ENCODE measurements around the gene SCCPDH. TPM values are rescaled to one million over a fixed set of nuclear protein-coding genes. Genes with fewer than 3 reads are reported as not detected.
A peak's percentile ranks its signal among the peaks of the same experiment; 100 is the strongest.

The SCCPDH gene
- total RNA-seq (2022) (28.4 and 32.2 TPM in 2 replicates), Bru-seq, nascent RNA (percentile 77 among the genes with signal in this experiment), BruChase-seq, experiment 1, labeled RNA remaining after a 6-hour chase (percentile 77 among the genes with signal in this experiment), BruChase-seq, experiment 2, labeled RNA remaining after a 2-hour chase (percentile 73 among the genes with signal in this experiment)
- long read RNA-seq, transcript SCCPDH-201 (12 exons, 2,503 nt) = major isoform, 130 of 149 reads
- long read RNA-seq, partial matches to known transcripts = 8 of 149 reads
- long read RNA-seq, other reads (novel, unspliced or antisense) = 11 of 149 reads

DNA sequence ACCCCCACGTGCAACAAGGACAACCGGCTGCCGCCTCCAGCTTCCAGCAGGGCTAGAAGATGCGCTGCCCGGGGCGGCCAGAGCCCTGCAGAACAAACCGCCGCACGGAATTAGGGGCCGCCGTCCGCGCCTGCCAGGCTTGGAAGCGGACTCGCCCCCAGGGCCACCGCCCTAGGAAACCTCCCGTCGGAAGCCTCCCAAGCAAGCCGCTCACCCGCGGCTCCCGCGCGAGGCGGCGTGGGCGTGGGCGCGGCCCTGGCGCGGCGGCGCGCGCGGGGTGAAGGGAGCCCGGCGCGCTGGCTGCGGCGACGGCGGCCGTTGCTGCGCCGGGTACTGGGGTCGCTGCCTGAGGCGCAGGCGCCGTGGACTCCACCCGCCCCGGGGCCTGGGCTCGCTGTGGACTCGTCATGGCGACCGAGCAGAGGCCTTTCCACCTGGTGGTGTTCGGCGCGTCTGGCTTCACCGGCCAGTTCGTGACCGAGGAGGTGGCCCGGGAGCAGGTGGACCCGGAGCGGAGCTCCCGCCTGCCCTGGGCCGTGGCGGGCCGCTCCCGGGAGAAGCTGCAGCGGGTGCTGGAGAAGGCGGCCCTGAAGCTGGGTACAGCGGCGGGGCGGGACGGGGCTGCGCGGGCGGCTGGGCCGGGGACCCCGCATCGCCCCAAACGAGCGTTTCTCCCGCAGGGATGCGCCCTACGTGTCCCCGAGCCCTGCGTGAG lies at the start of gene SCCPDH:
SCCPDH (plus strand) TSS at position 394 of the 715 bp plus-strand sequence; CDS start at position 408, 14 bp downstream.
- peak within 1 kb of the TSS; percentile 79 for H3K4me3 Mint-ChIP-seq (ENCODE audit: unreplicated experiment)
- peaks cover 28% of the 10 kb centered on the region for H3K9me3 Mint-ChIP-seq (ENCODE audit: unreplicated experiment)
- H3K4me1 Mint-ChIP-seq (ENCODE audit: insufficient read depth, unreplicated experiment) = peaks cover 10% of the 10 kb centered on the region
- H3K27ac Mint-ChIP-seq (ENCODE audit: low read depth, unreplicated experiment) = peak within 1 kb of the TSS; percentile 8
- ChIA-PET CTCF (interaction anchor here (0.5 to 3.2 kb wide), 21 partner anchors 11 to 649 kb away, joined by 3 to 21 read pairs (median 4); no protein-coding TSS in a partner anchor), POLR2A (interaction anchor here (0.7 to 2.0 kb wide), 14 partner anchors 8 to 158 kb away, joined by 3 to 19 read pairs (median 4); partner anchors contain the start of genes CNST and TFB2M)
- DNase-seq (ENCODE audit: unreplicated experiment) = peak; percentile 63
- intact Hi-C loops (cut with micrococcal nuclease) = loop anchor here (2.0 kb wide), 1 partner anchor 25 kb away; no protein-coding TSS in a partner anchor
- H3K27me3 Mint-ChIP-seq (ENCODE audit: insufficient read depth, unreplicated experiment) = no peaks in the 10 kb centered on the region
- H3K36me3 Mint-ChIP-seq (ENCODE audit: insufficient read depth, unreplicated experiment) = peaks cover 19% of the 10 kb centered on the region
- no TSS peak for BruUV-seq (replicated peaks)
- TF ChIP-seq CTCF (IDR thresholded peaks at IDR 0.05; ENCODE audit: unreplicated experiment) = no peak

GRCh38 chr1:246677842-246678241 lies 46.4 kb upstream of the SCCPDH start:
- H3K4me1 Mint-ChIP-seq (ENCODE audit: insufficient read depth, unreplicated experiment) = no peaks in the 10 kb centered on the region
- DNase-seq (ENCODE audit: unreplicated experiment) = no peak
- no peak overlapping the region for H3K4me3 Mint-ChIP-seq (ENCODE audit: unreplicated experiment)
- intact Hi-C loops (cut with micrococcal nuclease) = no loop called here
- no peaks in the 10 kb centered on the region for H3K36me3 Mint-ChIP-seq (ENCODE audit: insufficient read depth, unreplicated experiment)
- H3K27ac Mint-ChIP-seq (ENCODE audit: low read depth, unreplicated experiment) = no peak overlapping the region
- ChIA-PET CTCF (interaction anchor here (4.3 to 5.1 kb wide), 2 partner anchors 12 to 76 kb away, joined by 22 to 33 read pairs; no protein-coding TSS in a partner anchor), POLR2A (interaction anchor here (1.5 kb wide), 1 partner anchor 11 kb away, joined by 3 read pairs; no protein-coding TSS in a partner anchor)
- no peak for TF ChIP-seq CTCF (IDR thresholded peaks at IDR 0.05; ENCODE audit: unreplicated experiment)
- BruUV-seq (replicated peaks) = no TSS peak
- H3K9me3 Mint-ChIP-seq (ENCODE audit: unreplicated experiment) = no peaks in the 10 kb centered on the region
- H3K27me3 Mint-ChIP-seq (ENCODE audit: insufficient read depth, unreplicated experiment) = no peaks in the 10 kb centered on the region

DNA sequence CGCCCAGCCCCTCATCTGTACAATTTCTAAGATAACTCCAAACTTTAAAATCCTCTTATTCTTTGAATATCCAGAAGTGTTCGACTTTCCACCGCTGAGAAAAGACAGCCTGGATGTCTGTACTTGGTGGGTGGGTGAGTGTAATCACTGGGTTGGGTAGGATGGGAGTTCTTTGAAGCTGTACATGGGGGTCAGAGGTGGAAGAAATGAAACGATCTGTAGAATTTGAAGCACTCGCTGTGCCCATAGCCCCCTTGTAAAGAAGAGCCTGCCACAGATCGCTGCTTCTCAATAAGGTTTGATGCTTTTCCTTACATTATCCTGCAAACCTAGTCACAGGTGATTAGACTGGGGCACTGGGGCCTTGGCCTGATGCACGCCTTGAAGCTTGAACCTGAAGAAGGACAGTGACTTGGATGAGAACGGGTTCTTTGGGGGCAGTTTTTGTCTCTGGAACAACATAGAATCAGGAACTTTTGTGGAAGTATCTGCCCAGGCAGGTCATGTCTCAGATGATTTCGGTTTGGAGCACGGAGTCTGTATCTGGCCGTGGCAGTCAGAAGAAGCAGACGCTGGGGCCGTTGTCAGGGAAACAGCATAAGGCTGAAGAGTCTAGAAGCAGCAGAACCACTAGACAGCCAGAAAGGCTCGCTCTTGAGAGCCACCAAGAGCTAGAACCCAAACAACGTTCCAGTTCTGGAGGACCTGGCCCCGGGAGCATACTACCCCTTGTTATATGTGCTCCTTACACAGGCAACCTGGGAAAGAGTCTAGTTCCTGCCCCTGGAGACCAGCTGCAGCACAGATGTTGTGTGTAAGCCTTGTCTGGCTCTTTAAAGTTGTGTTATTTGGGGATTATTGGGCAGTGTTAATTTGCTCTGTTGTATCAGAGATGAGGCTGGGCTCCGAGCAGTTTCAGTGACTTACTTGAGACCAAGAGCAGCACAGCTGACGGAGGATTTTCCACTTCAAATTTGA lies 45.1 kb upstream of the SCCPDH start:
- DNase-seq (ENCODE audit: unreplicated experiment) = no peak
- Mint-ChIP-seq H3K36me3 (ENCODE audit: insufficient read depth, unreplicated experiment) (no peaks in the 10 kb centered on the region), H3K4me1 (ENCODE audit: insufficient read depth, unreplicated experiment) (no peaks in the 10 kb centered on the region), H3K9me3 (ENCODE audit: unreplicated experiment) (no peaks in the 10 kb centered on the region), H3K27ac (ENCODE audit: low read depth, unreplicated experiment) (no peak overlapping the region), H3K27me3 (ENCODE audit: insufficient read depth, unreplicated experiment) (no peaks in the 10 kb centered on the region), H3K4me3 (ENCODE audit: unreplicated experiment) (no peak overlapping the region)
- TF ChIP-seq CTCF (IDR thresholded peaks at IDR 0.05; ENCODE audit: unreplicated experiment) = no peak
- ChIA-PET POLR2A (no interaction called here), CTCF (interaction anchor here (0.6 to 5.1 kb wide), 4 partner anchors 11 to 88 kb away, joined by 4 to 41 read pairs (median 18); no protein-coding TSS in a partner anchor)
- intact Hi-C loops (cut with micrococcal nuclease) = no loop called here
- no TSS peak for BruUV-seq (replicated peaks)

Measured in MCF 10A (cell line).